ENCODE measurements around the gene PALM2AKAP2.
"Not testable (repeated sequence)": the region's sequence is repeated elsewhere in the genome, so short reads cannot be mapped to it uniquely, and the experiment has no call there.

Gene PALM2AKAP2

DNA sequence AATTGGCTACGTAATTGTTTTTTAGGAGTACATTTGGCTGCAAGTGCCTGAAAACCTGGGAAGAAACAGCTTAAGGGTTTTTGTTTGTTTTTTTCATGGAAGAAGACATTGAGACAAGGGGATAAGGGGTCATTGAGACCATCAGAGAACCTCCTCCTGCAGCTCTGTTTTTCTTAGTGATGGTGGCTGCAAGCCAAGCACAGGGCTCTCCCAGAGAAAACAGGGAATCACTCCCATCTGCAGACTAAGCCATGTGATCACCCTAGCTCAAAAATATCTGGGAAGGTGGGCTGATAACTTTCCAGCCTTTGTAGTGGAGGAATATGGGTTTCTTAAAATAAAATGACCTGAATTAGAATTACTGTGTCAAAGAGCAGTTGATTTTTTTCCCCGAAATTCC is 25.1 kb downstream of the PALM2AKAP2 start:
- no peak for DNase-seq (ENCODE audit: low read depth in 2 of 2)

GRCh38 chr9:109806506-109807115 is 26.6 kb downstream of the PALM2AKAP2 start:
- DNase-seq (ENCODE audit: low read depth in 2 of 2), result no peak

DNA sequence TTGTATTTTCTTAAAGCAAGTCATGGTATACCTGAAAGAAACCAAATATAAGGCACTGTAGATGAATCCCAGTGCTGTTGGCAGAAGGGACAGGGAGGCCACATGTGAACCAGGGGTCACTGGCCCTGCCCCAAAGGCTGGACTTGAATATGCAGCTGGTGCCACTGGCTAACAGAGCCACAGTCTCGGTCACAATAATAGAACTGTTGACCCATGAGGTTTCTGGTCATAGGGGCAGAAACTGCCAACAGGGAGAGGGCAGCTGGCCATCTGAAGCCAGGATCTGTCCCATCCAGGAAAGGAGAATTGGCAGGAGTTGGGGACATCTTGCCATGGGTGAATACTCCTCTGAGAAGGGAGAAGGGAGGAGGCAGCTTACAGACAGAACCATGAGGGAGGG is 31.9 kb downstream of the PALM2AKAP2 start:
- DNase-seq (ENCODE audit: low read depth in 2 of 2), result no peak

DNA sequence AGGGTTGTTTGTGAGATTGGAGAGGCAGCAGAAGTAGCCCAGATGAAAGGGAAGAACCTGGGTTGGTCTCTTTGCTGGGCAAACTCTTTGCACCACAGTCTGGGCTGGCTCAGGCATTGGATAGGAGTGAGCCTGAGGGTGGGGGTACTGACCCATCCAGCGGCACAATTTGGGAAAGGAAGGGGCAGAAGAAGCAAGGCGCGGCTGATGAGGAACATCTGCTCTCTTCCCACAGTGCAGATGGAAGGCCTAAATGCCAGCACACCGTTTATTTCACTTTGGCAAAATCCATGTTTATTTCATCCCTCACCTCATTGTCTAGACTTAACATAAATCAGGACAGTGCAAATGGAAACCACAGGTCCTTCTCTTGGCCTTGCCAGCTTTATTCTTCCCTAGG is 32.3 kb downstream of the PALM2AKAP2 start:
- no peak for DNase-seq (ENCODE audit: low read depth in 2 of 2)

DNA sequence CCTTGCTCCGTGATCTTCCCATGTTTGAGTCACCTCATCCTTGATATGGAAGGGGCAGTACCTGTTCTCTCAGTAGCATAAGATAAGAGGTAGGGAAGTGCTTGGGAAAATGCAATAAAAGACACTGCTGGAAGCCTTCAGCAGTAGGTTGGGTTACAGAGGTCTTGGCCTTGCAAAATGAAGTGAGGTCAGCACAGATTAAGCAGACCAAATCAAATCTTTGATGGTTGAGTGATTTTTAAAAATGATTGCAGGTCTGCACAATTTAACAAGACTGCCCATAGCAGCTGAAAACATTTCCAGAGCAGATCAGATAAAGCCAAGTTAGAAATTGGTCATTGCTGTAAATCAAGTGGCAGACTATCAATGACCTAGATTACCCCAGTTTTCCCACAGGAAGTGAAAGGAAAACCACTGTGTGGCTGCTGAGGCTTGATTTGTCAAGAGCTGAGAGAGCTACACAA is 32.9 kb downstream of the PALM2AKAP2 start:
- DNase-seq (ENCODE audit: low read depth in 2 of 2), result no peak

DNA sequence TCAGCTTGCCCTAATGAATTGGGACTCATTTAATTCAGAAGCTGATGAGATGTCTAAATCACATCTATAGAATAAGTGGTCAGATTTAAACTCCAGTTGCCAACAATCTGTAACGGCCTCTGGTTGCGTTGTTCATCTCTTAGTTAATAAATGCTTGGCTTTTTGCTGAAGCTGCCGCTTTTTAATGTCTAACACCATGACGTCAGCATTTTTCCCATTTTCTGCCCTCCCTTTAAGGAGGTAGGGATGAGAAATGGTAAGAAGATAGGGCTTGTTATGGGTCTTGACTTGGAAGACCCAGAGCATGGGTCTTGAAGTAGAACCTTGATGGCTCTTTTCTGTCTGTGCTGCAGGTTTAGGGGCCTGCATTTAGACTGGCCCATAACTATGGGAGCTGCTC is 33.3 kb downstream of the PALM2AKAP2 start:
- DNase-seq (ENCODE audit: low read depth in 2 of 2), result no peak

DNA sequence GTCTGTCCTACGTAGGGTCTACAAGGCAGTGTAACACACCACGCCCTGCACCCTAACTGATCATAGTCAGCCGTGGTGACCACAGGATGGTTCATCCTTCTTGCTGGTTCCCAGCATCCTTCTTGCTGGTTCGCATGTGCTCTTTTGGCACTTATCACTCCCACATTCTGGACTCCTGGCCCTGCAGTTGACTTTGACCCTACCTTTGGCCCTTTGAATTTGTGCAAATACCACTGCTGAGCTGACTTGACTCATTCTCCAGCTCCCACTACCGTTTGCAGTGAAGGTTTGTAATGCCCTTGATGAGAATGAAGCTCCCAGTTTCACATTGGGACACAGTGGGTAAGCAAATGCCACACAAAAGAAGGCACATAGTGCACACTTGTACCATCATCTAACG is 33.8 kb downstream of the PALM2AKAP2 start:
- DNase-seq (ENCODE audit: low read depth in 2 of 2), result no peak

- no peak for DNase-seq (ENCODE audit: low read depth in 2 of 2)
Measured at GRCh38 chr9:109815366-109815947, 35.5 kb downstream of the PALM2AKAP2 start.

DNA sequence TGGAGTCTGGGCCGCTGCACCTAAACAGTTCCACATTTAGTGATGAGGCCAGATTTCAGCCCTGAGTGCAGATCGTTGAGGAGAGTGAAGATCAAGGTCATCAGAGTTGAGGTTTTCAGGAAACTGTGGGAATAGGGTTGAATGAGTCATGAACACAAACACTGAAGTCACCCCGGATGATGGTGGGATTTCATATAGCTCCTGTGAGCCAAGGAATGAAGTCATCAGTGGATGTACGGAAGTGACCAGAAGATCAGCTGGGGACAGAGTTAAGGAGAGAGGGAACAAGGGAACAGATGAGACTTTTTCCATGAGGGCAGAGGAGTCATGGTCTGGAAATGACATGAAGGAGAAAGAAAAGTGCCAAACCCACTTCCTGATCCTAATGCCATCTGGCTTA is 36.5 kb downstream of the PALM2AKAP2 start:
- DNase-seq (ENCODE audit: low read depth in 2 of 2), result no peak

DNA sequence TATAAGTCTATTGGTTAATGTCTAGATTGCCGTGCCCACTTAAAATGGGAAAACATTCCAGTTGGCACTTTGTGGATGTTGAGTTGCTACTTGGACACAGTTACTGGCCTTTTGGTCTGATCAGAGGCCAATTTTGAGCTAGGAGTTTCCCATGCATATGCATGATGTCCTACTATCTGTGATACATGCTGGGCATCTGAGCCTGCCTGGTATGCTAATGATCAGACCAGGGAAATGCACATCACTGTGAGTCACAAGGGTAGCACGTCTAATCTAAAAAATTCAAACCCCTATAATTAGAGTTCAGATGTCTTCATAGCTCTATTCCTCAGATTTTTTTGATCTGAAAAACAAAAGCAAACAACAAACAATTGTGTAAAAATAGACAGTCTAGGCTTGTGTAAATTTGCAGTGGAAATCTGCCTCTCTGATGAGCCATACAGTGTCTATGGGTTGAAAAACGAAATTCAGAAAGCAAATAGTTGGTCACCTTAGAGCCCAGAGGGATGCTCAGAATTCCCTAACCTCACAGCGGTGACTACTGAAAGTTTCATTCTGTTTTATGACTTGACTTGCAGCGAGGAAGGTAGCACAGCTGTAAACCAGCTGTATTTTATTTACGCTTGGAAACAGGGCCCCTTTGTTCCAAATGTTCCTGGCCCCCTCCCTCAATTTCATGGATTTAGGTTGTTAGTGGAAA is 37.3 kb downstream of the PALM2AKAP2 start:
- no peak for DNase-seq (ENCODE audit: low read depth in 2 of 2)

DNA sequence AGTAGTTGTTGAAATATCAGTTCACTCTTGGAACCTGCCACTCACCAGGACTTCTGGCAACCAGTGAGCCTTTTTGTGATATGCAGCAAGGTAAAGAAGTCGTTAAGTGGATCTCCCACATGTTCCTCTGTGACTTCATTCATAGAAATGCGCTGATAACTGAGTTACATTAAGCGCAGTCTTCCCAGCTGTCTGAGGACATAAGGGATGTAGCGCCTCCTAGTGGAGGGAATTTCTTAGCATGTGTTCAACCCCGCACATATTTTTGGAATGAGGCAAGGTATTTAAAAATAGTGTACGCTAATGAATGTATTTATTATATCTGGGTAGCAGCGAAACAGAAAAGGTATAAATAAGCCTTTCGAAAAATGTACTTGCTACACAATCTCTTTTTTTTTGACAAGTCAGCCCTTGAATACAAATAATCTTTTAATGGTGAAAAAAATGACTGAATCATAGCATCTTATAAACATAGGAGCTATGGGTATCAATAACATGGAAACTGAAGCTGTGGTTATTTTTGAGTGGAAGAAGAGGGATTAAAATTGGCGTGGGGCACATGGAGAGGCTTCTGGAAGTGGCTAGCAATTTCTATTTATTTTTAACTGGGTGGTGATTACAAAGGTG is 38.0 kb downstream of the PALM2AKAP2 start:
- DNase-seq (ENCODE audit: low read depth in 2 of 2), result no peak

DNA sequence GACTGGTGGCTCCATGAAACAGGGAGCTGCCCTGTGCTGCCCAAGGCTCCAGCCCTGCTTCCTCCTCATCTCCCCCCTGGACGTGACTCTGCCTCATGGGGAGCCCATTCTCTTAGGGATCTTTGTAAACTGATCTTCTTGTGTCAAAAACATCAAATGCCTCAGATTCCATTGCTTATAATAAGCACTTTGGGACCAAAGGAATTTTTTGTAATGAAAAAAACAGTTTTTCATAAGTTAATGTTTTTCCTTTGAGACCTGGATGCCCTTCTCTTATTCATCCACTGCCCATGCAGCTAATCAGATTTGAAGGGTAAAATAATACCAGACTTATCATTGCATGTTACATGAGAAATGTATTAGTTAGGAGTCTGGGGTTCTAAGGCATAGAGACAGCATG is 41.7 kb downstream of the PALM2AKAP2 start:
- DNase-seq (ENCODE audit: low read depth in 2 of 2), result no peak

DNA sequence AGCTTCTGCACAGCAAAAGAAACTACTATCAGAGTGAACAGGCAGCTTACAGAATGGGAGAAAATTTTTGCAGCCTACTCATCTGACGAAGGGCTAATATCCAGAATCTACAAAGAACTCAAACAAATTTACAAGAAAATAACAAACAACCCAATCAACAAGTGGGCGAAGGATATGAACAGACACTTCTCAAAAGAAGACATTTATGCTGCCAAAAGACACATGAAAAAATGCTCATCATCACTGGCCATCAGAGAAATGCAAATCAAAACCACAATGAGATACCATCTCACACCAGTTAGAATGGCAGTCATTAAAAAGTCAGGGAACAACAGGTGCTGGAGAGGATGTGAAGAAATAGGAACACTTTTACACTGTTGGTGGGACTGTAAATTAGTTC is 45.4 kb downstream of the PALM2AKAP2 start:
- DNase-seq (ENCODE audit: low read depth in 2 of 2), result not testable (repeated sequence)

DNA sequence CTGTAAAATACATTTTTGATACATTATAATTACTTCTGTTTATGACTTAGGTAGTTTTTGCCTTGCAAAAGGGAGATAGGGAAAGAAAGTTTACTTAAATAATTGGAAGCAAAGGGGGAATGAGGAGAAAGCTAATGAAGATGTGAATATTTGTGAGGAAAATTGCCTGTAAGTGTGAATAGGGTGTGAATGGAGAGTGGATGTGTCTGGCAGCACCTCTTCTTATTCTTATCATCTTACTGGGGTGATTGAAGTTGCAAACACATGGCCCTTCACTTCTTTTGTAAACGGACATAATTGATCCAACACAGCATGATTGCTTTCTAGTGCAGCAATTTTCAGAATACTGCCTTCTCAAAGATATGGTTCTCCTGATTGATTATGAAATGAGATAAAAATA is 46.6 kb downstream of the PALM2AKAP2 start:
- DNase-seq (ENCODE audit: low read depth in 2 of 2), result no peak

GRCh38 chr9:109828254-109828653 is 48.3 kb downstream of the PALM2AKAP2 start:
- no peak for DNase-seq (ENCODE audit: low read depth in 2 of 2)
